ENCODE measurements around the gene MYOCOS.
"Not testable (repeated sequence)": the region's sequence is repeated elsewhere in the genome, so short reads cannot be mapped to it uniquely, and the experiment has no call there.

The MYOCOS gene, protein sequence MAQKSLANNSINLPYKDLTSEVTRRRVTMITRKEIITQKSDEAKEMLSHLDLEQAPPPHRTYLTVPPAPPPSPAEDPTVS

DNA sequence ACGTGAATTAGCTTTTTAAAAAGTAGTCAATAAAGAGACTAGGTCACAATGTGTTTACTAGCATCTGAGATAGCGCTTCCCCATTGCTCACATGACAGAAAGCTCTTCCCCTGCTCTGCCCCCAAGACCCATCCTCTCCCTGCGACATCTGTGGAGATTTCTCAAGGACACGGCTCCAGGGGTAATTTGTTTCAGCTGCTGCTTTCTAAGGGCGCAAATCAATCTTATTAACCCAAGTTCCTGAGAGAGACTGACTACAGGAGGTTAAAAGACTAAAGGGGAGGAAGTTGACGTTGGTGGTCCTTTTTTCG, at the start of gene MYOCOS:
Gene MYOCOS (plus strand): TSS at position 92 of the 311 bp plus-strand sequence. CDS start 1,641 bp downstream, outside the sequence.
- no peak for TF ChIP-seq POLR2A (IDR thresholded peaks at IDR 0.05; ENCODE audit: low read depth, low read length)
- FAIRE-seq (no peak), DNase-seq (ENCODE audit: insufficient read length, low spot score) (no peak)

DNA sequence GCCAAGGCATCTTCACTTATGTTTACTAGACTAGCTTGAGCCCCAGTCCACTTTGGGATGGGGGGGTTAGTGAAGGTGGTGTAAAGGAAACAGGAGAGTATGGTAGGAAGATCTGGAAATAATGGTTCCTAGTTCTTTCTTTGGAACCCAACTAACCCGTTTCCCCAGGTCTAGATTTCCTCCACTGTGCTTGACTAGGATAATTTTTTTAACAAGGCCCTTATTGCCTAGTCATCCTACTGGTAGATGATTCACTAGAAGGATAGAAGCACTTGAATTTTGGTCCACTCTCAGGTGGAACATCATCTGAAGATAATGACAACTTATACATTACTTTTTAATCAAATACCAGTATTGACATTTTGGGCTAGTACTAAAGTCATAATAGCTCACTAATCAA, 45.9 kb upstream of the MYOCOS start:
- no peak for FAIRE-seq
- DNase-seq (ENCODE audit: insufficient read length, low spot score): no peak
- no peak for TF ChIP-seq POLR2A (IDR thresholded peaks at IDR 0.05; ENCODE audit: low read depth, low read length)

DNA sequence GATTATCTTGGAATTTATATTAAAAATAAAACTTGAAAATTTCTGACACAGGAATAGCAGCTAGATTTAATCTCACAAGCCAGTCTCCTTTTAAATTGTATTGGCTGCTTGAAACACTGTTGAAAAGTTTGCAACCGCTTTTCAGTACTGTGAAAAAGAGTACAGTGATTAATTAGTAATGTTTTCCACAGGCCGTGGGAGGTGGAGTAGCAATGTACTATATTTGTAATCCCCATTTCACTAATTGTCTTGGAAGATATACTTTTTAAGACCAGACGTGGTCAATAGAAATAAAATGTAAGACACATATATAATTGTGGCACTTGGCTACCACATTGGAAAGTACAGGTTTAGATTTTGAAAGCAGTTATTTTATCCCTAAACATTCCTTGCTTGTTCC, 40.8 kb upstream of the MYOCOS start:
- DNase-seq (ENCODE audit: insufficient read length, low spot score) (no peak), FAIRE-seq (no peak)
- TF ChIP-seq POLR2A (IDR thresholded peaks at IDR 0.05; ENCODE audit: low read depth, low read length): no peak

DNA sequence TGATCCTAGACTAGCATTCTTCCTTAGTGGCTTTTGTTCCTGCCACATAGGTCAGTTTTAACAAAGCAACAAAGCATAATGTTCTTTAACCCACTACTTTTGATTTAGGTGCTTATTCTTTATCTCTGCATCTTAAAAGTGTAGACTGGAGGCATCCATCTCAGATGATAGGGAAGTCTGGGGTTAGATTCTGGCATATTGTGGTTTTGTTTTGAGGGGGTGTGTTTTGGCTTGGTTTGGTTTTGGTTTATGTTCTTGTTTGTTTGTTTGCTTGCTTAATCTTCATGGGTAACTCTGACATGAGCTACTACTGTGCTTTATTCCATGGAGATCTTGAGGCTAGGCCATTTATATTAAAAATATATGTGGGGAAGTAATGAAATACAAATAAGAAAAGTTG, 40.3 kb upstream of the MYOCOS start:
- DNase-seq (ENCODE audit: insufficient read length, low spot score) (no peak), FAIRE-seq (no peak)
- TF ChIP-seq POLR2A (IDR thresholded peaks at IDR 0.05; ENCODE audit: low read depth, low read length): no peak

DNA sequence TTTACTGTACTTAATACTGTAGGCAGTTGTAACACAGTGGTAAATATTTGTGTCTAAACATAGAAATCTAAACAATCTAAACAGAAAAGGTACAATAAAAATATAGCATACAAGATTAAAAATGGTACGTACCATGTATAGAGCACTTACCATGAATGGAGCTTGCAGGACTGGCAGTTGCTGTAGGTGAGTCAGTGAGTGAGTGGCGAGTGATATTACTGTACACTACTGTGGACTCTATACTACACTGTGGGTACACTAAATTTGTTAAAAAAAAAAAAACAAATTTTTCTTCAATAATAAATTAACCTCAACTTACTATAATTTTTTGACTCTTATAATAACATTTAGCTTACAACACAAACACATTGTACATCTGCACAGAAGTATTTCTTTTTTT, 39.5 kb upstream of the MYOCOS start:
- TF ChIP-seq POLR2A (IDR thresholded peaks at IDR 0.05; ENCODE audit: low read depth, low read length): no peak

DNA sequence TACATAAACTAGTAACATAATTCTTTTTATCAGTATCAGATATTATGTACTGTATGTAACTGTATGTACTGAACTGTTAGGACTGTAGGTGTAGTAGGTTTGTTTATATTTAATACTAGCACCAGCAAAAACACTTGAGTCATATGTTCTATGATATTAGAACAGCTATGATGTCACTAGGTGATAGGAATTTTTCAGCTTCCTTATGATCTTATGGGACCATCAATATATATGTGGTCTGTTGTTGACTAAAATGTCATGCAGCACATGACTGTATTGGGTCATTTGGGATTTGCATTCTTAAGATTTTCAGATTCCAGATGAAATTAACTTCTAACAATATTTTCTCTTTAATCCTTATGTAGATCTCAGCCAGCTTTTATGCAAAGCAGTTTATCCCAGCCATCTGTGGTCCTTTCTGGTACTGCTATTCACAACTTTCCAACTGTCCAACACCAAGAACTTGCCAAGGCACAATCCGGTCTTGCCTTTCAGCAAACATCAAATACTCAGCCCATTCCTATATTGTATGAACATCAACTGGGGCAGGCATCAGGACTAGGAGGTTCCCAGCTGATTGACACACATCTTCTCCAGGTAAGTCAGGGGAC, 38.3 kb upstream of the MYOCOS start:
- DNase-seq (ENCODE audit: insufficient read length, low spot score) (no peak), FAIRE-seq (no peak)
- TF ChIP-seq POLR2A (IDR thresholded peaks at IDR 0.05; ENCODE audit: low read depth, low read length): no peak

More for the DNA sequence above, 39.5 kb upstream of the MYOCOS start:
- DNase-seq (ENCODE audit: insufficient read length, low spot score) (no peak), FAIRE-seq (no peak)

DNA sequence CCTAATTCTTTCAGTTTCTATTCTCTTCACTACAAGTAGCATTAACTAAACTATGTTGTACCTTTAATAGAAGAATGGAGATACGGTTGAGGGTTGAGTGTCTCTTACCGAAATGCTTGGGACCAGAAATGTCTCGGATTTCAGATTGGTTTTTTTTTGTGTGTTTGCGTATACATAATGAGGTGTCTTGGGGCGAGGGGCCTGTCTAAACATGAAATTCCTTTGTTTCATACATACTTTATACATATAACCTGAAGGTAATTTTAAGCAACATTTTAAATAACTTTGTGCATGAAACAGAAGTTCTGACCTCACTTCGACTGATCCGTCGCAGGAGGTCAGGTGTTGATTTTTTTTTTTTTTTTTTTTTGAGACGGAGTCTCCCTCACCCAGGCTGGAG, 36.3 kb upstream of the MYOCOS start:
- no peak for TF ChIP-seq POLR2A (IDR thresholded peaks at IDR 0.05; ENCODE audit: low read depth, low read length)
- FAIRE-seq: no peak

DNA sequence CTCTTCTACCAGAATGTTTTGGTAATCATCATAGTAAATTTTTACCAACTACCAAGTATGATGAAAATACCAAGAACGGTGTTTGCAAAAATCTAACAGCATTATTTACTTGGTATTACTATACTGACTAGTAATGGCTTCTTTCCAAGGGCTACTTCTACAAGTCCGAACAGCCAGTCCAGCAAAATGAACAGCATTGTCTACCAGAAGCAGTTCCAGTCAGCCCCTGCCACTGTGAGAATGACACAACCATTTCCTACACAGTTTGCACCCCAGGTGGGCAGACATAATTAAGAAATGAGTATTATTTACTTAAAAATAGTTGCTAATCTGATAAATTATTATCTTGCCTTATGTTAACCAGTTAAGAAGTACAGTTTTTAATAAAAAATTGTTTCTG, 33.8 kb upstream of the MYOCOS start:
- no peak for TF ChIP-seq POLR2A (IDR thresholded peaks at IDR 0.05; ENCODE audit: low read depth, low read length)
- no peak for DNase-seq (ENCODE audit: insufficient read length, low spot score)
- FAIRE-seq: no peak

More for the DNA sequence above, 36.3 kb upstream of the MYOCOS start:
- no peak for DNase-seq (ENCODE audit: insufficient read length, low spot score)

DNA sequence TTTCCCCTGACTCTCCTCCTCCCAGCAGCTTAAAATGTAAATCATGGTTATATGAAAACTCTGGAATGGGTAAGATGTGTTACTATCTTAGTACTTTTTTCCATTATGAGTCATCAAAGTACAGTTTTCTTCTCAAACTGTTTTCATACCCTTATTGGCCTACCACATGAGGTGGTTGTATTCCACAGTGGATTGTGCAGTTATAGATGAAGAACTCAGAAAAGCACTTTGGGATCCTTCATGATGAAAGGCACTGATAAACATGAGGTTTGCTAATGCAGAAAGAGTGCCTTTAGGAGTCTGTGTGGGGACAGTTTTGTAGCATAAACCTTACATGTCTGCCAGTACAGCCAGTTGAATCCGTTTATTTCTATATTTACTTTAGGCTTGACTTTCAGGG, 32.0 kb upstream of the MYOCOS start:
- no peak for DNase-seq (ENCODE audit: insufficient read length, low spot score)
- no peak for TF ChIP-seq POLR2A (IDR thresholded peaks at IDR 0.05; ENCODE audit: low read depth, low read length)
- no peak for FAIRE-seq

DNA sequence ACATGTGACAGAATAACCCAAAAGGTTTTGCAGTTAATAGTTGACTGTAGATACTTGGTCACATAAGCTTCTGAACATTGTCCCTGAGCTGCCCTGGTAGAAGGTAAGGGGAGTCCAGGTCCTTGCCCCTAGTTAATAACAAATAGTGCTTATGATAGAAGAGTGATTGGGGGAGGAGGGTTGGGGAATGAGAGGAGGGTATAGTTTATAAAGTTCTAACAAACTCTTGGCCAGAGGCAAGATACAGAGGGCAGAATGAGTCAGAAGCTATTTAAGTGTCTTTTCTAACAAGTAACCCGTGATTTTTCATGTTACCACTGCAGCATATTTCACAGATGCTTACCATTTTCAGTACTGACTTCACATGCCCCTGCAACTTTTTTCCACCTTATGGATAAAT, 26.7 kb upstream of the MYOCOS start:
- FAIRE-seq: no peak
- DNase-seq (ENCODE audit: insufficient read length, low spot score): no peak
- no peak for TF ChIP-seq POLR2A (IDR thresholded peaks at IDR 0.05; ENCODE audit: low read depth, low read length)

DNA sequence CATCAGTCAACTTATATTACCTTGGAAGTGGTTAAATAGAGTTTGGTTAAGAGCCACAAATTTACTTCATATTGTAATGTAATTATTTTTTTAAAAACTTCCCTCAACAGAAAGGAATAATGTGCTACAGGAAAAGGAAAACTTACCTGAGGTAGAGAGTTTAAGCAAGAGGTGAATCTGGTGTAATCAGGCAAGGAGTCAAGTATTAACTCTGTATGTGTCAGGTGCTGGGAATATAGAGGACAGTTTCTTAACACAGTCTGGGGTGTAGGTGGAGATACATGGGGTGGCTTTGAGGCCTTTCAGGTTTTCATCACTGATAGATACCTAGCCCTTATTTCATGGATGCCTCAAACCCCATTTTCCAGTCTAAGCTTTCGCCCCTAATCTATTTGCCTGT, 25.9 kb upstream of the MYOCOS start:
- DNase-seq (ENCODE audit: insufficient read length, low spot score): no peak
- no peak for TF ChIP-seq POLR2A (IDR thresholded peaks at IDR 0.05; ENCODE audit: low read depth, low read length)
- no peak for FAIRE-seq

DNA sequence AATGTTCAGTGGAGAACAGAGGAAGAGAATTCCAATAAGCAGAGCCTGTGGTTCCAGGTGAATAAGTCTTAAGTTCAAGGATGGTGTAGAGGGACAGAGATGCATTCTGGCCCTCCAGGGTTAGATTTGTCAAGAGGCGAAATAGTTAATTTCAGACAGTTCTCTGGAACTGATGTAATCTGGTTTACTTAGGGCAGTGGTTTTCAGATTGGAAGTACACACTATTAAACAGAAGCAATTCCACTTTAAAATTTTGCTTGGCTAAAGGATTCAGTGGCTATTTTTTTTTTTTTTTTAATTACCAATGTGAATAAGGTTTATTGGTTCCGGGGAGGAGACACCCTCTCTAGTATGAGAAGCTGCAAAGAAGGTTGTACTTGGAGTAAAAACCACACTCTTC, 25.3 kb upstream of the MYOCOS start:
- DNase-seq (ENCODE audit: insufficient read length, low spot score) (no peak), FAIRE-seq (no peak)
- no peak for TF ChIP-seq POLR2A (IDR thresholded peaks at IDR 0.05; ENCODE audit: low read depth, low read length)

DNA sequence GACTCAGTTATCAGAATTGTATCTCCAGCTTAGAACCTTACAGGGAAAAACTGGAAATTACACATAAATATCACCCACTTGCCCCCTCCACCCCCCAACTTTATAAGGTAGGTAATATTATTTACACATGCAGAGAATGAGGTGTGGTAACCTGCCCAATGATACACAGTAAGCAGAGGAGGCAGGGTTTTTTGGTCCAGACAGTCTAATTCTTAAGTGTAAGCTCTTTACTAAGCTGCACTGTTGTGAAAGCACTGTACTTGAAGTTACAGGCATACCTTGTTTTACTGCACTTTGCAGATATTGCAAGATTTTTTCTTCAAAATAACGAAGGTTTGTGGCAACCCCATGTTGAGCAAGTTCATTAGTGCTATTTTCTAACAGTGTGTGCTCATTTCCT, 24.8 kb upstream of the MYOCOS start:
- TF ChIP-seq POLR2A (IDR thresholded peaks at IDR 0.05; ENCODE audit: low read depth, low read length): no peak
- DNase-seq (ENCODE audit: insufficient read length, low spot score) (no peak), FAIRE-seq (no peak)

DNA sequence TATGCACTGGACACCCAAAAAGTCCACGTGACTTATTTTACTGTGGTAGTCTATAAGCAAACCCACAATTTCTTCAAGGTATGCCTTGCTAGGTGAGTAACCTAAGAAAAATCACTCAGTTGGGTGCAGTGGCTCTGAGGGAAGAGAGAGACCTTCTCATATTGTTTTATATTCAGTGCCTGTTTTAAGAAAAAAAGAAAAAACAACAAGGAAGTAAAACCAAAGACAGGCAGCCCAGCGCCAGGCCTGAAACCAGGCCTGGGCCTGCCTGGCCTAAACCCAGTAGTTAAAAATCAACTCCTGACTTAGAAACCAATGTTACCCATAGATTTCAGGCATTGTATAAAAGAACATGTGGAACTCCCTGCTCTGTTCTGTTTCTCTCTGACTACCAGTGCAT, 21.7 kb upstream of the MYOCOS start:
- DNase-seq (ENCODE audit: insufficient read length, low spot score); FAIRE-seq: not testable (repeated sequence)

DNA sequence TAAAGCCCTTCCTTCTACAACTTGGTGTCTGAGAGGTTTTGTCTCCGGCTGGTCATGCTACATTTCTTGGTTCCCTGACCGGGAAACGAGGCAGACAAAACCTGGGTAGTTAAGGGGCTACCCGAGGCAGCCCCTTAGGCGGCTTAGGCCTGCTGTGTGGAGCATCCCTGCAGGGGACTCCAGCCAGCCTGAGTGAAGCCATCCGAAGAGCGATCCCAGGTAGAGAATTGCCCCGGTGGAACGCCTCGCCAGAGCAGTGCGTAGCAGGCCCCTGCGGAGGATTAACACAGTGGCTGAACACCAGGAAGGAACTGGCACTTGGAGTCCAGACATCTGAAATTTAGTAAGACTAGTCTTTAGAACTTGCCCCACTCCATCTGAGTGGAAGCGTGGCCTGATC, 21.2 kb upstream of the MYOCOS start:
- FAIRE-seq: no peak
- no peak for TF ChIP-seq POLR2A (IDR thresholded peaks at IDR 0.05; ENCODE audit: low read depth, low read length)
- no peak for DNase-seq (ENCODE audit: insufficient read length, low spot score)

DNA sequence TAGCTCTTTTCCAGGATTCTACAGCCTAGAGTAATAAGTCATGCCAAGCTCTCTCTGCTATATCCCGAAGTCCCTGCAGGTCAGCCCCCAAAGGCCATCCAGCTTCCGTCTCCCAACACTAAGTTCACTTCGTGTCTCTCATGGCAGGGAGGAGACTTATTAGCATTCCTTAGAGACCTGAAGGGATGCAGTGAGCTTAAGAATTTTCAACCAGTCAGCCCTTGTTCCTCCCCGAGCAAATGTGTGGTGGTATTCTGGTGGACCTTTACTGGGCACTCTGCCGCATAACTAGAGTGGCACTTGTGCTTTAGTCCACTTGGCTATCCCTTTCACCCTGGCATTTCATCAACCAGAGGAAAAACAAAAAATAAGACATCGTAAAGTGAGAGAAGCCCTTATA, 19.0 kb upstream of the MYOCOS start:
- DNase-seq (ENCODE audit: insufficient read length, low spot score); FAIRE-seq: not testable (repeated sequence)
